HepG2 (cell line): ENCODE data around the gene TMEM255B. TPM values are rescaled to one million over a fixed set of nuclear protein-coding genes. Genes with fewer than 3 reads are reported as not detected.

ENCODE experiments used
- ATAC-seq: fragments of 200-7000 bp; cut with Tn5 transposase; 3 replicates; pipeline ENCODE4 v1.9.1; 2020; ENCODE audit warnings: mild to moderate bottlenecking, moderate library complexity
- BruUV-seq: library from RNA; stranded (reverse); fragments of 400-500 nt; replicated peaks from 2 replicates; lab custom pipeline; 2021; lab: Mats Ljungman, UMichigan
- CTCF ChIA-PET: fragments of 300-600 bp; formaldehyde crosslinking; extraction: SDS; loops from one replicate; lab custom pipeline; 2021; ENCODE audit warnings: low total read pairs, inconsistent platforms, low intra/inter-chr PET ratio; lab: Yijun Ruan, JAX
- POLR2A ChIA-PET: fragments of 350-600 bp; sonication (Branson Sonifier 250); formaldehyde crosslinking; loops from one replicate; lab custom pipeline; 2020; ENCODE audit warnings: antibody characterized with exemption, inconsistent platforms; lab: Yijun Ruan, JAX
- DNase-seq: peaks from one replicate; pipeline ENCODE4 v3.0.0-alpha.2; 2015; ENCODE audit warnings: low spot score
- FAIRE-seq: peaks from 3 replicates; lab custom pipeline; 2011; peaks lifted over from hg19 to GRCh38; lab: Jason Lieb, UNC
- H2AFZ ChIP-seq: one replicate; pipeline ENCODE4 v1.6.1; 2011; ENCODE audit warnings: low read length, inconsistent platforms
- H3K27ac ChIP-seq: fragments of 300-600 bp; 3 replicates; pipeline ENCODE4 v1.8.0; 2011; ENCODE audit warnings: mixed run types, mild to moderate bottlenecking, mixed read lengths, low read length, inconsistent platforms; ENCODE audit not compliant: insufficient read depth; ENCODE audit errors: extremely low read length
- H3K27me3 ChIP-seq, 2 experiments: fragments of 200-600 bp in 1 of 2; 2 replicates in 1 of 2; 3 replicates in 1 of 2; pipeline versions ENCODE4 v1.6.0 to v1.8.0; 2011; ENCODE audit warnings: low read length in 2 of 2, mild to moderate bottlenecking in 2 of 2, moderate library complexity in 2 of 2, inconsistent platforms in 1 of 2; ENCODE audit not compliant: insufficient read depth in 2 of 2, control insufficient read depth in 1 of 2
- H3K36me3 ChIP-seq, 2 experiments: fragments of 200-600 bp in 1 of 2; replicated peaks in 1 of 2; 2 replicates in 1 of 2; 3 replicates in 1 of 2; pipeline versions ENCODE4 v1.5.1 to v1.8.0; 2011; ENCODE audit warnings: low read length in 2 of 2, inconsistent platforms in 1 of 2; ENCODE audit not compliant: insufficient read depth in 2 of 2, control insufficient read depth in 1 of 2
- H3K4me1 ChIP-seq: 2 replicates; pipeline ENCODE4 v1.5.1; 2012; ENCODE audit warnings: low read length, inconsistent platforms; ENCODE audit not compliant: insufficient read depth
- H3K4me2 ChIP-seq: 2 replicates; pipeline ENCODE4 v1.6.0; 2011; ENCODE audit warnings: low read depth, low read length, inconsistent platforms
- H3K4me3 ChIP-seq, 3 experiments: fragments of 200-600 bp in 1 of 3; sonication (generic), shearing (Covaris generic) in 1 of 3; replicated peaks in 1 of 3; 2 replicates each; pipeline ENCODE4 v1.5.1; 2011 to 2016; ENCODE audit warnings: low read length in 3 of 3, inconsistent platforms in 2 of 3, low read depth in 2 of 3, mild to moderate bottlenecking in 2 of 3, control low read depth in 1 of 3, mixed read lengths in 1 of 3; ENCODE audit not compliant: insufficient read depth in 1 of 3
- H3K79me2 ChIP-seq: one replicate; pipeline ENCODE4 v1.6.1; 2011; ENCODE audit warnings: low read length, inconsistent platforms; ENCODE audit not compliant: insufficient read depth
- H3K9ac ChIP-seq: 2 replicates; pipeline ENCODE4 v1.6.0; 2011; ENCODE audit warnings: mild to moderate bottlenecking, low read depth, low read length, inconsistent platforms; ENCODE audit not compliant: insufficient read depth
- H3K9me3 ChIP-seq: 2 replicates; pipeline ENCODE4 v1.5.1; 2012; ENCODE audit warnings: mild to moderate bottlenecking, low read length
- H4K20me1 ChIP-seq: 2 replicates; pipeline ENCODE4 v1.6.0; 2011; ENCODE audit warnings: inconsistent platforms, mild to moderate bottlenecking, low read length, moderate library complexity; ENCODE audit not compliant: insufficient read depth
- ATF7-NPFF ChIP-seq: sonication (generic); formaldehyde crosslinking; IDR thresholded peaks from 2 replicates; pipeline ENCODE4 v1.8.1; 2023; ENCODE audit warnings: mild to moderate bottlenecking, low read depth, missing genetic modification reagents, moderate library complexity
- ATM ChIP-seq: fragments of 450-650 bp; IDR thresholded peaks from 2 replicates; pipeline ENCODE4 v1.7.1; 2017; ENCODE audit warnings: mild to moderate bottlenecking, borderline replicate concordance
- HHEX ChIP-seq: IDR thresholded peaks from 2 replicates; pipeline ENCODE4 v1.6.1; 2016; ENCODE audit warnings: control low read depth
- HOXA7 ChIP-seq: sonication (generic); formaldehyde crosslinking; IDR thresholded peaks from 2 replicates; pipeline ENCODE4 v1.8.1; 2022; ENCODE audit warnings: mild to moderate bottlenecking, missing genetic modification reagents, moderate library complexity
- HOXA9 ChIP-seq: sonication (generic); formaldehyde crosslinking; IDR thresholded peaks from 2 replicates; pipeline ENCODE4 v1.8.1; 2022; ENCODE audit warnings: missing genetic modification reagents, mild to moderate bottlenecking, moderate library complexity, borderline replicate concordance
- MYC ChIP-seq: sonication (generic); formaldehyde crosslinking; IDR thresholded peaks from 2 replicates; pipeline ENCODE4 v1.9.0; 2021; ENCODE audit warnings: missing genetic modification reagents, borderline replicate concordance
- THAP11 ChIP-seq: IDR thresholded peaks from 2 replicates; pipeline ENCODE4 v1.6.1; 2016; ENCODE audit warnings: missing biosample characterization, missing genetic modification reagents
- ZC3H13 ChIP-seq: sonication (generic); formaldehyde crosslinking; IDR thresholded peaks from 2 replicates; pipeline ENCODE4 v1.8.1; 2023; ENCODE audit warnings: mild to moderate bottlenecking, missing genetic modification reagents, moderate library complexity
- ZNF749 ChIP-seq: sonication (generic); formaldehyde crosslinking; IDR thresholded peaks from 2 replicates; pipeline ENCODE4 v1.8.0; 2022; ENCODE audit warnings: mild to moderate bottlenecking, missing genetic modification reagents, moderate library complexity, borderline replicate concordance
- WGBS: methylation state at CpG from one replicate; pipeline ENCODE4 v1.1.6; 2017; ENCODE audit warnings: low lambda C conversion rate; 5-methylcytosine and 5-hydroxymethylcytosine counted together
- in situ Hi-C: cut with HindIII; loops from 2 replicates; pipeline ENCODE4 v1.10.0; 2017; ENCODE audit warnings: low pct_unique_long_range_greater_than_20kb; ENCODE audit not compliant: extremely low pct_ligation_motif_present
- intact Hi-C: fragments of 100-400 bp; cut with micrococcal nuclease; formaldehyde crosslinking; loops from one replicate; pipeline ENCODE4 v1.10.0; 2022; ENCODE audit not compliant: unreplicated experiment
- polyA plus RNA-seq, 8 experiments: library from polyadenylated mRNA; depleted of rRNA in 3 of 8; stranded (reverse) in 7 of 8; unstranded in 1 of 8; fragments of >200 nt; fragmentation: Illumina TruSeq in 4 of 8; extraction: Trizol in 4 of 8; gene quantifications; 2 replicates each; pipeline versions ENCODE4 v1.2.1 to v1.2.3, GENCODE V29; 2011 to 2016; ENCODE audit warnings: low read depth in 4 of 8, missing spikeins in 1 of 8, mixed read lengths in 1 of 8; ENCODE audit not compliant: insufficient read depth in 1 of 8
- total RNA-seq, 5 experiments: library from RNA; depleted of rRNA; stranded (reverse); fragments of >200 nt; fragmentation: Illumina TruSeq; extraction: Trizol; gene quantifications; 2 replicates each; pipeline ENCODE4 v1.2.3, GENCODE V29; 2016; ENCODE audit warnings: low read depth in 1 of 5
- TF ChIP-seq, protein P1 (sequence below): sonication (generic); formaldehyde crosslinking; IDR thresholded peaks from 2 replicates; pipeline ENCODE4 v1.4.0; 2020; ENCODE audit warnings: missing genetic modification reagents
- TF ChIP-seq, protein P2 (sequence below): IDR thresholded peaks from 2 replicates; pipeline ENCODE4 v1.6.1; 2016
- TF ChIP-seq, protein P3 (sequence below): IDR thresholded peaks from 2 replicates; pipeline ENCODE4 v1.6.1; 2016; ENCODE audit warnings: missing biosample characterization, missing genetic modification reagents, low read depth

The TMEM255B gene
- total and polyA plus RNA-seq, 2 of the 13 experiments (the other 11 are each of a cell fraction or from before 2014, with no cell fraction given): not detected

DNA sequence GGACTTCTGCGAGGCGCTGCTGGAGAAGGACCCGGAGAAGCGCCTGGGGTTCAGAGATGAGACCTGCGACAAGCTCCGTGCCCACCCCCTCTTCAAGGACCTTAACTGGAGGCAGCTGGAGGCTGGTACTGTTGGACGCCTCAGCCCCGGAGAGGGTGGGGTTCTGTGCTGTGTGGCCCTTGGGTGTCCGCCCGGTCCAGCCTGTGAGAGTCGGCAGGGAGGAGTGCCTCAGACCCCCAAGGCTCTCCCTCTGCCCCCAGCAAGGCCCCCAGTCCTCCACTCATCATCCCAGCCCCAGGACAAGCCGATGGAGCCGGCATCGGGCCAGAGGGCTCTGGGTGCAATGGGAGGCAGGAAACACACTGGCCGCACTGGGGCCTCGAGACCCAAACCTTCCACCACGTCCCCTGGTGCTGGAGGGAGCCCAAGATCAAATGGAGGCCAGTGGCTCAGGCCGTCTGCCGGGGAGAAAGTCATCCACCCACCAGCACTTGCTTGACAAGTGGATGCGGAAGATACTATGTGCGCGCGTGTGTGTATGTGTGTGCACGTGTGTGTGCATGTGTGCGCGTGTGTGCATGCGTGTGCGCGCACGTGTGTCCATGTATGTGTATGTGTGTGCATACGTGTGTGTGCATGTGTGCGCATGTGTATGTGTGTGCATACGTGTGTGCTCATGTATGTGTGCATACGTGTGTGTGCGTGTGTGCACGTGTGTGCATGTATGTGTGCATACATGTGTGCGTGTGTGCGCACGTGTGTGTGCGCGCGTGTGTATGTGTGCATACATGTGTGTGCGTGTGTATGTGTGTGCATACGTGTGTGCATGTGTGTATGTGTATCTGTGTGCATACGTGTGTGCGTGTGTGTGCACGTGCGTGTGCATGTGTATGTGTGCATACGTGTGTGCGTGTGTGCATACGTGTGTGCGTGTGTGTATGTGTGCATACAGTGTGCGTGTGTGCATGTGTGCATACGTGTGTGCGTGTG lies 25.8 kb upstream of the TMEM255B start:
- intact Hi-C loops: no loop called here
- in situ Hi-C loops: no loop called here
- no peaks in the 10 kb centered on the region for H4K20me1 ChIP-seq
- no peaks in the 10 kb centered on the region for H3K36me3 ChIP-seq
- BruUV-seq: no TSS peak
- FAIRE-seq: no peak
- no peak overlapping the region for H3K4me2 ChIP-seq
- no peak for ATAC-seq
- ChIA-PET POLR2A (no interaction called here), CTCF (no interaction called here)
- H3K4me1 ChIP-seq: peaks cover 18% of the 10 kb centered on the region
- no peaks in the 10 kb centered on the region for H3K79me2 ChIP-seq
- H3K27ac ChIP-seq: no peak overlapping the region
- 84% methylated on average over 38 of the region's 55 CpGs for WGBS
- no peak overlapping the region for H2AFZ ChIP-seq
- DNase-seq: no peak
- H3K9me3 ChIP-seq: no peaks in the 10 kb centered on the region
- peaks cover 12 to 38% of the 10 kb centered on the region in 2 experiments; a peak in 4 of 5 replicates for H3K27me3 ChIP-seq
- H3K9ac ChIP-seq: no peak overlapping the region
- H3K4me3 ChIP-seq: no peak overlapping the region
- TF ChIP-seq MYC (CRISPR knock-in tag): no peak
- TF ChIP-seq, protein P1, sequence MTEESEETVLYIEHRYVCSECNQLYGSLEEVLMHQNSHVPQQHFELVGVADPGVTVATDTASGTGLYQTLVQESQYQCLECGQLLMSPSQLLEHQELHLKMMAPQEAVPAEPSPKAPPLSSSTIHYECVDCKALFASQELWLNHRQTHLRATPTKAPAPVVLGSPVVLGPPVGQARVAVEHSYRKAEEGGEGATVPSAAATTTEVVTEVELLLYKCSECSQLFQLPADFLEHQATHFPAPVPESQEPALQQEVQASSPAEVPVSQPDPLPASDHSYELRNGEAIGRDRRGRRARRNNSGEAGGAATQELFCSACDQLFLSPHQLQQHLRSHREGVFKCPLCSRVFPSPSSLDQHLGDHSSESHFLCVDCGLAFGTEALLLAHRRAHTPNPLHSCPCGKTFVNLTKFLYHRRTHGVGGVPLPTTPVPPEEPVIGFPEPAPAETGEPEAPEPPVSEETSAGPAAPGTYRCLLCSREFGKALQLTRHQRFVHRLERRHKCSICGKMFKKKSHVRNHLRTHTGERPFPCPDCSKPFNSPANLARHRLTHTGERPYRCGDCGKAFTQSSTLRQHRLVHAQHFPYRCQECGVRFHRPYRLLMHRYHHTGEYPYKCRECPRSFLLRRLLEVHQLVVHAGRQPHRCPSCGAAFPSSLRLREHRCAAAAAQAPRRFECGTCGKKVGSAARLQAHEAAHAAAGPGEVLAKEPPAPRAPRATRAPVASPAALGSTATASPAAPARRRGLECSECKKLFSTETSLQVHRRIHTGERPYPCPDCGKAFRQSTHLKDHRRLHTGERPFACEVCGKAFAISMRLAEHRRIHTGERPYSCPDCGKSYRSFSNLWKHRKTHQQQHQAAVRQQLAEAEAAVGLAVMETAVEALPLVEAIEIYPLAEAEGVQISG: no peak
- TF ChIP-seq ZNF749: no peak
- no peak for TF ChIP-seq ATF7-NPFF (CRISPR knock-in tag)
- TF ChIP-seq HHEX (CRISPR knock-in tag): no peak
- TF ChIP-seq, protein P2, sequence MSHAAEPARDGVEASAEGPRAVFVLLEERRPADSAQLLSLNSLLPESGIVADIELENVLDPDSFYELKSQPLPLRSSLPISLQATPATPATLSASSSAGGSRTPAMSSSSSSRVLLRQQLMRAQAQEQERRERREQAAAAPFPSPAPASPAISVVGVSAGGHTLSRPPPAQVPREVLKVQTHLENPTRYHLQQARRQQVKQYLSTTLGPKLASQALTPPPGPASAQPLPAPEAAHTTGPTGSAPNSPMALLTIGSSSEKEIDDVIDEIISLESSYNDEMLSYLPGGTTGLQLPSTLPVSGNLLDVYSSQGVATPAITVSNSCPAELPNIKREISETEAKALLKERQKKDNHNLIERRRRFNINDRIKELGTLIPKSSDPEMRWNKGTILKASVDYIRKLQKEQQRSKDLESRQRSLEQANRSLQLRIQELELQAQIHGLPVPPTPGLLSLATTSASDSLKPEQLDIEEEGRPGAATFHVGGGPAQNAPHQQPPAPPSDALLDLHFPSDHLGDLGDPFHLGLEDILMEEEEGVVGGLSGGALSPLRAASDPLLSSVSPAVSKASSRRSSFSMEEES: no peak
- TF ChIP-seq, protein P3, sequence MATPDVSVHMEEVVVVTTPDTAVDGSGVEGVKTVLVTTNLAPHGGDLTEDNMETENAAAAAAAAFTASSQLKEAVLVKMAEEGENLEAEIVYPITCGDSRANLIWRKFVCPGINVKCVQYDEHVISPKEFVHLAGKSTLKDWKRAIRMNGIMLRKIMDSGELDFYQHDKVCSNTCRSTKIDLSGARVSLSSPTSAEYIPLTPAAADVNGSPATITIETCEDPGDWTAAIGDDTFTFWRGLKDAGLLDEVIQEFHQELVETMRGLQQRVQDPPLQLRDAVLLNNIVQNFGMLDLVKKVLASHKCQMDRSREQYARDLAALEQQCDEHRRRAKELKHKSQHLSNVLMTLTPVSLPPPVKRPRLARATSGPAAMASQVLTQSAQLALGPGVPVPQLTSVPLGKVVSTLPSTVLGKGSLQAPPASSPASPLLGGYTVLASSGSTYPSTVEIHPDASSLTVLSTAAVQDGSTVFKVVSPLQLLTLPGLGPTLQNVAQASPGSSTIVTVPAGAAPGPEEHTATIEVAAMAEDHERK (CRISPR knock-in tag): no peak
- TF ChIP-seq HOXA9 (CRISPR knock-in tag): 0 out of 2 replicates have a peak, but pooled peaks have one; percentile 33
- TF ChIP-seq HOXA7 (CRISPR knock-in tag): 0 out of 2 replicates have a peak, but pooled peaks have one; percentile 62
- no peak for TF ChIP-seq THAP11 (CRISPR knock-in tag)
- TF ChIP-seq ATM: no peak
- no peak for TF ChIP-seq ZC3H13 (CRISPR knock-in tag)
